HG02759 (cell line): ENCODE data around the gene STK33.

ENCODE experiments used
- ATAC-seq: cut with Tn5 transposase; IDR thresholded peaks from one replicate; pipeline ENCODE4 v1.9.1; 2021; ENCODE audit warnings: mild to moderate bottlenecking, moderate library complexity; ENCODE audit not compliant: unreplicated experiment

The STK33 gene

DNA sequence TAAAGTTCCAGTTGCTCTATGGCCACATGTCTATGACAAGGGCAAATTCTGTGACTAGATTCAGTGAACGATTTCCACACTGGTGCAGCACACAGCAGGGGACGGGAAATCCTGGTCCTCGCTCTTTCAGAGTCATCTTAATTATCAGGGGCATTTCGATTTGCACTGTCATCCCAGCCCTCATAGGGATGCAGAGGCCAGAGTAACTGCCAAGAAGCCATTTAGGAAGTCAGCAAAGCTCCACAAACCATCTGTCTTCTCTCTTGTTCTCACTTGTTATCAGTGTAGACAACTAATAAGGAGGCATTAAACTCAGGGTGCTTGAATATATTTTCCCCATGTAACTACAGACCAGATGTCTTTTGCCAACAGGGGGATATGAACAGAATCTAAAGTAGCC lies 151.7 kb downstream of the STK33 start:
- no peak for ATAC-seq

DNA sequence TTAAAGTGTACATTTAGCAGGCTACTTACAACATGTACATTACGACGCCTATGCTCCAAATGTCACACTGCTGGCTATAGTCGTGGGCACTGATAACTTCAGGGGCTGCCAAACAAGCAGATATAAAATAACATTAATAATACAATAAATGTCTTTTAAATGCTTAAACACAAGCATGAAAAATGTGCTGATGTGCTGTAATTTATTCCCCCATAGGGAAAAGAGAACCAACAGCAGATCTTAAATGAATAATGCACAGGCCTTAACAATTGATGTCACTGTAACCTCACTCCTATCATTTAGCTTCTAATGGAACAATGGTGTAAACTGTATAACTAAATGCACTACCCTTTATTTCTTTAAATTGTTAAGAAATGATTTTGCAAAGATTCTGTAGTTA lies 153.4 kb downstream of the STK33 start:
- no peak for ATAC-seq

DNA sequence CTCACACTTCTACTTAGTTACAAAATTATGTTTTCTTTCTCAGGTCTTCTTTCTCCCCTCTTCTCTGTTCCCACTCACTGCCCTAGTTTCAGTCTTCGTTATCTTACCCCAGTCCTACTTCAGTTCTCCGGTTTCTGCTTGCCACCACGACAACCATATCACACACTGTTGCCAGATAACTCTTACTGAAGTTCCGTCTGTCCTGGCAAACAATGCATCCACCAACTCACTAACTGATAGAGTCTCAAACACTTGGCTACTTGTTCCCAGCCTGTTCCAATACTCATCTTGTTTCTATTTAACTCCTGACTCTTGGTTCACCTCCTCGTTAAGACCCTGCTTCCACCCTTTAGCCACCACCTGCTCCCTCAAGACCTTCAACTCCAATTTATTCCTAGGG lies 164.5 kb downstream of the STK33 start:
- no peak for ATAC-seq

DNA sequence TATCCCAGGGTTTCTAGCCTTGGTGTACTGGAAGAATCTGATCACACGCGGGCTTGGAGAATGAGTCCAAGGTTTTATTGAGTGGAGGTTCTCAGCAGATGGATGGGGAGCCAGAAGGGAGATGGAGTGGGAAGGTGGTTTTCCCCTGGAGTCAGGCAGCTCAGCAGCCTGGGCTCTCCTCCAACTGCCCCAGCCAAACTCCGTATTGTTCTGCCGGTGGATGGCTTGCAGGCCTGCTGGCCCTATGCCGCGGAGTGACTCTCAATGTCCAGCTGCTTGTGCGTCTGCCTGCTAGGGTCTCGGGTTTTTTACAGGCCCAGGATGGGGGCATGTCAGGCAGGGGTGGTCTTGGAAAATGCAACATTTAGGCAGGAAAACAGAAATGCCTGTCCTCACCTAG lies 168.0 kb downstream of the STK33 start:
- no peak for ATAC-seq

DNA sequence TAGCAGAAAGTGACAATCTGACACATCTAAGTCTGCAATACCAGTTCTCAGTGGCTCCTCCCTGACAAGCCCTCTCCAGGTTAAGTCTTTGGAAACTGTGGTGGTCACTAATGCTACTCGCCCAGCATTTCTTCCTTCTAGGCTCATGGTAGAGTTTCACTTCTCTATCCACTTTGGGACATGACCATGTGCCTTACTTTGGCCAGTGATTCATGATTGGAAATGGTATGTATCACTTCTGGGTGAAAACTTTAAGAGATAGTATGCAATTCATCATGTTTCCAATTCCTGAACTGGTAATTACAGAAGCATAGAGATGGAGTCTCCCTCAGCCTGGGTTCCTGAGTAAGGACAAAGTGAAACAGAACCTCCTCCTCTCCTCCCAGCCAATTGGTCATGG lies 178.8 kb downstream of the STK33 start:
- no peak for ATAC-seq

DNA sequence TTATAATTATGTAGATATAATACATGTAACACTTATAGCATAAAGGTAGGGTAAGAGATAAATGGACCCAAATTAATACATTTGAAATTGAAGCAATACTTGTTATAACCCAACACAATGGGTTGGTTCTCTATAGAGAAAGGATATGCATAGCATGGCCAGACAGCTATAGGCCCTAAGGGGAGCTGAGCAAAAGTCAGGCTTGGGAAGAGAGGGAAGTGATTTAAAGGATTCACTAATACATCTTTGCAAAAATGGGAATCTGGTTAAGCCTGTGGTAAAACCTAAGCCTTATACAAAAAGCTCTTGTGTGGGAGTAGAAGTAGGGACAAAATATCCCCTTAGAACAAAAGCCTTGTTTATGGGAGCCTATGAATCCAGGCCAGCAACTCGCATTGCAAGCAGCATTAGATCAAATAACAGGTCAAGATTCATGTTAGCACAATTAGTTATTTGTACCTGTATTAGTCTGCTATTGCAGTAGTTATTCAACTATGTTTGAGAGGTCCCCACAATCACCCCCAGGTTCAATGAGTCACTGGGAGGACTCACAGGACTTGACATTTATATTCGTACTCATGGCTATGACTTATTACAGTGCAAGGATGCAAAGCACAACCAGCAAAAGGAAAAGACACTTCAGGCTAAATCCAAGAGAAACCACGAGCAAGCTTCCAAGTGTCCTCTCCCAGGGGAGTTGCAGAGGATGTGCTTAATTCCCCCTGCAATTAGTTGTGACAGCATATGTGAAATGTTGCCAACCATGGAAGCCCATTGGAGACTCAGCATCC lies 185.7 kb downstream of the STK33 start:
- ATAC-seq: no peak

DNA sequence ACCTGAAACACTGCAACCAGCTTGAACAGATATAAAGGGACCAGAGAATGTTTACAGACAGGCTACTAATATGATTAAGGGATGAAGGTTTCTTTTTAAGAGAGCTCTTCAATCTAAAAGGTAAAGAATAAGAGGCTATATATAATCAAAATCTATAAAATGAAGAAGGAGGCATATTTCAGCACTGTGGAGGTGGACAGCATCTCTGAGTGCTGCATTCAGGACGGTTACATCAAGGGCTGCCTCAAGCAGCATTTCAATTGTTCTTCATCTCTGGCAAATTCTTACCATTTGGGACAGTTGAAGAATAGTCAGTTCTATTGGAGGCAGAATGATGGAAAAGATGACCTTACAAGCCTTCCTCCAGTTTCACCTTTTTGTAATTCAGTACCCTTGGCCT lies 190.7 kb downstream of the STK33 start:
- no peak for ATAC-seq

DNA sequence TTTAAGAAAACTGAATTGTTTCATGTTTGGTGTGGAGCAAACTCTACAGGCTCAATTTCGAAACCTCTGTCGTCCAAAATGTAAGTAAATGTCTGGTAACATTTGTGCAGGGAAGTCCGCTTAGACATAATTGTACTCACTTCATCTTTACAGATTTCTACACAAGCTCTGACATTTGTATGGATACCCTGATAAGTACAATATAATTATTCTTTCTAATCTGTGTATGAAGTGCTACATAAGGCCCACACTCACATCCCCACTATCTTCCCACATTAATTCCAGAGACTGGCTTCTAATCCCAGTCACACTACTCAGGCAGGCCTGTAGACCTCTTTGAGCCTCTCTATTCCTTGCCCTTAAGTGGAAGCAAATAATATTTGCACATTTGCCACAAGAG lies 201.1 kb downstream of the STK33 start:
- no peak for ATAC-seq

DNA sequence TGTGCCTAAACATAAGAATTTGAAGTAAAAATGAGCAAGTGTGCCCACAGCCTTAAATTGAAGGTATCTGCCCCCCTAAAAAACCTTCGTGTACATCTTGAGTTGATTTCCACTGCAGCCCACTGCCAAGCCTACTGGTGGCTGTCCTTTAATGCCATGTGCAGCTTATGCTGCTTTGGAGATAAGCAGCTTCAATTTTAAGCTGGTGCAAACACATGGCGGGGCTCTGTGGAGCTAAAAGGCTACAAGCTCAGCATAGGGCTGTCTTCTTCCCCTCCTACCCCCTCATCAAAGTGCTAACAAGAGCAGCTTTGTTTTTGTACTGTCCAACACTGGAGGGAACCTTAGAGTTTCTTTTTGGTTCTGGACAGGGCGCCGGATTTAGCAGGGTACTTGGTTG lies 201.9 kb downstream of the STK33 start:
- no peak for ATAC-seq

DNA sequence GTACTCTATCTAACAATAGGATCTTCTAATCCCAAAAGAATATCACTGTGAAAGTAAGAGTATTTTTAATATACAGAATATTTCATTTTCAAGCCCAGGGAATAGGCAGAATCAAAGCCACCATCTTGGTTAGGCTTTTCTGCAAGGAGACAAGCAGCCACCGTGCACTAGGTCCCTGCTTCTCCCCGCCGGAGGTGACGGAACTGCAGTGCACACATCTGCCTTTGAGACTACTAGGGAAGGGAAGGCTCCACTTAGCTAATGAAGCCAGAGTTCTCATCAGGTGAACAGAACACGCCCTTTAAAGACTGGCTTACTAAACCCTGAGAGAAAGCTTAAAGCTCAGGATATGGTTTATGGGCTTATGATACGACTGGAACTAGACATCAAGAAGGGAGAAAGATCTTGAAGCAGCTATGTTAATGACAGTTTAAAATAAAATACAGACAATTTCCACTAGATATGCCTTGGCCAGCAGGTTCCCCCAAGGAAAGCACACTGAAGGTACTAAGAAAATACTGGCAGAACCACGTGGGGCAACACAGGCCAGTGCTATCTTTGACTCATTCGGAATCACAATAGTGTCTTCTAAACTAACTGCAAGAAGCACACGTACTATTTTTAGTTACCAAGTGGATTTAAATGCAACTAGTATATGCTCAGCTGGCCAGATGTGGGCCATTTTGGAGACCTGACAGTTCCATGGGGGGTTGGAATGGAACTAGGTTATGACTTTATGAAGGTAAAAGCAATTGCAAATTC lies 203.0 kb downstream of the STK33 start:
- ATAC-seq: no peak

DNA sequence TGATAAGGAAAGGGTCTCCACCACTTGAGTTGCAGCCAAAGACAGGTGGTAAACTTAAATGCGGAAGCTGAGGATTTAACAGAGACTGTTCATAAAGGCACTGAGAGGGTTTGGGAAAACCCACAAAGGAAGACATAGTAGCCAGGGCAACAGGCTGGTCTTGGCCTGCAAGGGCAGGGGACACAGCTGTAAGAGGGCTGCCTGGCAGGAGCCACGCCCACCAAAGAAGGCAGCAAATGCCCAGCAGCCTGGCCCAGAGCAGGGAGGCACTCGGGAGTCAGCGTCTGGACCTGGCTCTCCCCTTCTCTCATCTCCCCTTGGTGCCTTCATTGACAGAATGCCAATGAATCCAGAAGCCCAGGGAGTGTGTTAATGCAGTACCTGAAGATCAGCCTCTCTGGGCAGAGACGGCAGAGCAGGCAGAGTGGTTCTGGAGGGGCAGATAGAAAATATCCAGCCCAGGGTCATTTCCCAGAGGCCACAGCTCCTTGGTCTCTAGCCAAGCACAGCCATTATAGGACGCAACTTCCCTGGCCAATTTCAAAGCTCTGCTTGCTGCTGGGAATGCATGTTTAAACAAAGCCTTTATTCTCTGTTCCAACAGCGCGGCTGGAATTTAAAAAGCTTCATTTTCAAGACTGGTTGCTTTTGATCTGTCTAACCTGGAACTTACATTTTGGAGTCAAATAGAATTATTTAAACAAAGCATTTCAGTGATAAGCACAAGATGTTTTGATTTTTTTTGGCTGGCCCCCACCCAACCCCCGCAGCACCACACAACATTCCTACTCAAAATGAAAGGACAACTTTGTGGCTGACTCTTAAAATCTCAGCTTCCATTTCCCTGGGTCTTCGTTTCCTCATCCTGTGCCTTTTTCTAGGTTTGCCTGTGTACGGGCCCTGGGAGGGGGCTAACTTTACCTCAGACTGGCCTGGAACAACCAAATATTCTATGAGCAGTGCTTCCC lies 204.7 kb downstream of the STK33 start:
- ATAC-seq: no peak

DNA sequence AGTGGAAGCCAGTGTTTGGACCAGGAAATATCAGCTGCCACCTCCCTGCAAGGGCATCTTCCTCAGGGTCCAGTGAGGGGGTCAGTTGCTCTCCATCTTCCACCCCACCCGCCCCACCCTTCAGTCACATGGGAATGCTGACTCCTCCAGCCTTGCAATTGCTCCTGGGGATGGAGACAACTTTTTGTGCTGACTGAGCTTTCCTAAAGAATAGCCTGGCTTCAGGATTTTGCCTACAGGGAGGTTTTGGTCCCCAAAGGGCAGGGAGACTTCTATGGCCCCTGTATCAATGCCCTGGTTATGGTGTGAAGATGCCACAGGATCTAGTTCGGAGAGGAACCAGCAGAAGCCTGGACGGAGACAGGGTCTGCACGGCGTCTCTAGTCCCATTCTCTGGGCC lies 206.3 kb downstream of the STK33 start:
- no peak for ATAC-seq

DNA sequence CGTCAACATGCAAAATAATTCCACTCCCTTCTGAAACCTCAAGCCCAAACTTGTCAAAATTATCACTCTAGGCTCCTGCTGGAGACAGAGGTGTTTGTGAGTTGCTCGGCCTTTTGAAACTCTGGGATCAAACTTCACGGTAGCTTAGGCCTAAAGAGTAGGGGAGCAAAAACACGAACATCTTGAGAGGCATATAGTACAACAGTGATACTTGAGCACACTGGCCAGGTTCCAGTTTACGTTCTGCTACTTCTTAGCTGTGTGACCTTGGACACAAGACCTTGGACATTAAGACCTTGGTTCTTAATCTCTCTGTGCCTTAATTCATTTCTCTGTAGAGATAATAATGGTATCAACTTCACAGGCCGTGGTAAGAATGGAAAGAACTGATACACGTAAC lies 206.9 kb downstream of the STK33 start:
- ATAC-seq: no peak

DNA sequence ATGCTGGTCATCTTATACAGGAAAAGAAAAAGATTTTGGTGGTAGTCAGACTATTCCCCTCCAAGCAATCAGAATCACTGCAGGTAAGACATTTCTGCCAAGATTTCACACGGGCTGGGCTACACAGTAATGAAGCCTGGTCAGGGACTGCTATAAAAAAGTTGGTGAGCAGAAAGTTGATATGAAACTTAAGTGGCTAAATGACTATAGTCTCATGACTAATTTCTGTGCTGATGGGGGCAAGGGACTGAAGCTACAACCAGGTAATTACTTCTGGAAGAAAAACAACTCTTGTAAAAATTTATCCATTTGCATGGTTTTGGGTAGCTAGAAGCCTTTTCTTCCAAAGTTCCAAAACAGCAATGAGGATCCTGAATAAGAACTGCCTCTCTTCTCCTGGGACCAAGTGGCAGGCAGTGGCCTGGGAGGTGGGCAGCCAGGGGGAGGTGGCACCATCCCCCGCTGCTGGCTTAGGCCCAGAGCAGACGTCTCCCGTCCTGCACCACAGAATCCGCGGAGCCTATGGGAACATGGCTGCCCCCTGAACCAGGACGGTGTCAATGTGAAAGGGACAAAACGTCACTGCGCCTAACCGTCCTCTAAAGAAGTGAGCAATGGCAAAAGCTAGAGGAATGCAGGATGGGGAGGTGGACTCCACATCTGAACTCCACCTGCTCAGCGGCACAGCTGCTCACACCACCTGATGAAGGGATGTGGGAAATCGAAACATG lies 207.7 kb downstream of the STK33 start:
- ATAC-seq: peak; percentile 54

DNA sequence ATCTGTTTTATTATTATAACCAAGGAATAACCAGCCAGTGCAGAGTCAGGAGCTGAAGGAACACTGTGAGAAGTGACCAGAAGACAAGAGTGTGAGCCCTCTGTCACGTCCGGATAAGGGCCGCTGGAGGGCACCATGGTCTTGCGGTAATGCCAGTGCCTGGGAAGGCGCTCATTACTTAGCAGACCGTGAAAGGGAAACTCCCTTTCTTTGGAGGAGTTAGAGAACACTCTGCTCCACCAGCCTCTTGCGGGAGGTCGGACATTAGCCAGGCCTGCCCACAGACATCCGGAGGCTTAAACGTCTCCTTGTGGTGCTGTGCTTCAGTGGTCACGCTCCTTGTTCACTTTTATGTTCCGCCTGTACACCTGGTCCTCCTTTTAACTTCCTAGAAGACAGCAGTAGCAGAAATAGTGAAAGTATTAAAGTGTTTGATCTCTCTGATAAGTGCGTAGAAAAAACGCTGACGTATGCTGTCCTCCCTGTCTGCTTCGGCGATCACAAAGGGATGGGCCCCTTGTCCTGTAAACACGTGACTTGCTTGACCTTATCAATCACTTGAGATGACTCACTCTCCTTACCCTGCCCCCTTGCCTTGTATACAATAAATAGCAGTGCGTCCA lies 209.7 kb downstream of the STK33 start:
- no peak for ATAC-seq

DNA sequence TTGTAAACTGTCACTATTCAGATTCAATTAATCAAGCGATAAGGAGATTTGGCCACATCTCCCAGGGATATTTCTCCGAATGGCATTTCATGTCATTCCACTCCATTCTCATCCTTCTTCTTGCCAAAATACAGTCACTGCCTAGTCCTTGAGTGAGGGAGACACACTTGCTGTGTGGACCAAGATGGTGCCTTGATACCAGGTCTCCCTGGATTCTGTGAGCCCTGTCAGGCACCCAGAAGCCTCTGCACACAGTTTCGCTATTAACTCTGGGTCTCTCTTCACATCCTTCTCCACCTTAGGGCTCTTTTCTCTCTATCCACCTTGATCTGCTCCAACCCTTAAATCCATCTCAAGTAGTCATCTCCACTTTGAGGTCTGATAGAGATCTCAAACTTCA lies 210.4 kb downstream of the STK33 start:
- ATAC-seq: no peak

DNA sequence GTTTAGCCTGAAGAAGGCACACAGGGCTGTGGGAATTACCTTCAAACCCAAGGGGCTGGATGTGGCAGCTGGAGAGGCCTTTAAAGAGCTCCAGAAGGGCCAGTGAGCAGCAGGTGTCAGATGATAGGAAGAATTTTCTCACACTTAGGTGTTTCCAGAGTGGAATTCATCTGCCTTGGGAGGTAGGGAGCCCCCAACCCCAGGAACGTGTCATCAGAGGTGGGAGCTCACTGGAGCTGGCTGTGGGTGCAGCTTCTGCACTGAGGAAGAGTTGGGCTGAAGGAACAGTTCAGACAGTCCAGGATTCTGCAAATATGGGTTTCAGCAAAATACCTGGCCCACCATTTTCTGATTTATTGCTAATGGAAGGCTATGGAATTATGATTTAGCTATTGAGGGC lies 210.8 kb downstream of the STK33 start:
- ATAC-seq: no peak

DNA sequence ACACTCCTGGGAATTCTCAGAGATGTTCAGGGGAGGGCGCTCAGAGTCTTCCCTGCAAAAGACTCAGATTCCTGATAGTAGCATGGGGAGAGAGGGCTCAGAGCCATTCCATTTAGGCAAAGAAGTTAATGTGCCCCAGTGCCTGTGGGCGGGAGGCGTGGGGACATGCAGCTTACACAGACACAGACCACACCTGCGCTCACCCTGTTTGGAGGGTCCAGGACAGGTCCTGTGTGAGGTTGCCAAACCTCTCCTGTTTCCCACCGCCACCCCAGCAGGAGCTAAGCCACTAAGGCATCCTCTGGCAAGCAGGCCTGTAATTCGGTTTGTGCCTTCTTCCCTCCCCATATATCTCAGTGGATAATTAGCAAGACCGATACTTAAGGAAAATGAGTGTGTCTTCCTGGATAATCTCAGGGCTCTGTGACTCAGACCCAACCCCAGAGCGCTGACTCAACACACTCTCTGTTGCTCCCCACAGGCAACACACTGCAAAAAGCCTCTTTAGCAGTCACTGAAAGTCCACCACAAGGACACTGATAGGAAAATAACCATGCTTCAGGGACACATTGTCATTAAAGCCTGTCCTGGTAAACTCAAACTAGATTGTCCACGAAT lies 211.5 kb downstream of the STK33 start:
- no peak for ATAC-seq

DNA sequence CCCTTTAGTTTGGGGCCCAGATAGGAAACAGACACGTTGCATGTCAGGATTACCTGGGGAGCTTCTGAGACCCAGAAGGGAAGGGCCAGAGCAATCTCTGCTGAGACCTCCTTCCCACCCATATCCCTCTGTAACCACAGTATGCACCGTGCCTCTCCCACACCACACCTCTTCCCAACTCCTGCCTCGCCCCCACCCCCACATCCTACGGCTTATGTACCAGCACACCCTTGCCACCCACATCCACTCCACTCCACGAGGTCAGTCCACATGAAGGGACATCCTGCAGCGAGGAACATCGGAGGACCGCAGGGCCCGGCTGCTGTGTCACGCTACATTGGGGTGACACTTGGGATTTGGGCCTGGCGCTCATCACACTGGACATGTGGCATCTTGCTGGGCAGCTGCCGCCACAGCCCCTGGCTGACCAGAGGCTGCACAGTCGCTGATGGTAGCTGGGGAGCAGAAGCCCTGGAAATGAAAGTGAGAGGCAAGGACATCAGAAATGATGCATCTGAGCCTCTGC lies 212.1 kb downstream of the STK33 start:
- ATAC-seq: no peak

DNA sequence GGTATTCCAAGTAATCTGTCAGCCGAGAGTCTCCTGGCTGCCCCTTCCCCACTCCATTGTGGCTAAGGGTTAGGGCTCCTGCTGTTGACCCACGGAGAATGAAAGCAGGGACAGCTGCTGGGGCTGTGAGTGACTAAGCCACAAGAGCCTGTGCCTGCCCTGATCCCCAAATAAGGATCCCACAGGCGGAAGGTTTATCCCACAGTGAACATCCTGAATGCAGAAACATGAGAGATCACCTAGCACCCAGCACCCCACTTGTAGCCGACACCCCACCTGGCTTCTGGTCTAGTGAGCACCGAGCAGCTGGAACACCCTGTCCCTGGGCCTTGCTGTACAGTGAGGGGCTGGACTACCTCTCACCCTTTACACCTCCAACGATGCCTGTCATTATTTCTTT lies 212.7 kb downstream of the STK33 start:
- no peak for ATAC-seq
